ENCODE data around the gene LAMA5. TPM values are rescaled to one million over a fixed set of nuclear protein-coding genes. Genes with fewer than 3 reads are reported as not detected.

Gene LAMA5
- total and polyA plus RNA-seq, 9 donors: 30.9 to 107 (median 71.8) TPM

Other genes with a start within 250 kb of the LAMA5 start
- 57.1 TPM for gene LSM14B, start 244.8 kb downstream of the LAMA5 start, total RNA-seq
- 10 to 100 TPM; 69.1 to 83.1 (median 73.5) TPM for gene LSM14B, start 244.8 kb downstream of the LAMA5 start, polyA plus RNA-seq (ENCODE audit: insufficient read depth in 1 of 8, insufficient read length in 8 of 8, low replicate concordance in 1 of 8)
- 227 TPM for gene PSMA7, start 223.9 kb downstream of the LAMA5 start, total RNA-seq
- 100 to 1,000 TPM; 154 to 178 (median 164) TPM for gene PSMA7, start 223.9 kb downstream of the LAMA5 start, polyA plus RNA-seq (ENCODE audit: insufficient read depth in 1 of 8, insufficient read length in 8 of 8, low replicate concordance in 1 of 8)
- gene SS18L1, start 223.5 kb downstream of the LAMA5 start, total RNA-seq: 12.9 TPM
- gene SS18L1, start 223.5 kb downstream of the LAMA5 start, polyA plus RNA-seq (ENCODE audit: insufficient read depth in 1 of 8, insufficient read length in 8 of 8, low replicate concordance in 1 of 8): 10 to 100 TPM; 11.2 to 17.3 (median 14.4) TPM
- 22.7 TPM for gene MTG2, start 184.3 kb downstream of the LAMA5 start, total RNA-seq
- 10 to 100 TPM; 22.2 to 30.0 (median 27.0) TPM for gene MTG2, start 184.3 kb downstream of the LAMA5 start, polyA plus RNA-seq (ENCODE audit: insufficient read depth in 1 of 8, insufficient read length in 8 of 8, low replicate concordance in 1 of 8)
- gene HRH3, start 147.0 kb downstream of the LAMA5 start, total RNA-seq: 0.35 TPM
- gene HRH3, start 147.0 kb downstream of the LAMA5 start, polyA plus RNA-seq (ENCODE audit: insufficient read depth in 1 of 8, insufficient read length in 8 of 8, low replicate concordance in 1 of 8): 1 to 10 TPM in 1 of 8 donors, under 1 TPM in 7; 0.09 to 1.3 (median 0.54) TPM
- 33.6 TPM for gene OSBPL2, start 128.8 kb downstream of the LAMA5 start, total RNA-seq
- gene OSBPL2, start 128.8 kb downstream of the LAMA5 start, polyA plus RNA-seq (ENCODE audit: insufficient read depth in 1 of 8, insufficient read length in 8 of 8, low replicate concordance in 1 of 8): 10 to 100 TPM; 21.6 to 29.2 (median 24.7) TPM
- 62.2 TPM for gene ADRM1, start 64.3 kb downstream of the LAMA5 start, total RNA-seq
- gene ADRM1, start 64.3 kb downstream of the LAMA5 start, polyA plus RNA-seq (ENCODE audit: insufficient read depth in 1 of 8, insufficient read length in 8 of 8, low replicate concordance in 1 of 8): 10 to 100 TPM; 53.6 to 65.6 (median 58.6) TPM
- 1,496 TPM for gene RPS21, start 19.8 kb upstream of the LAMA5 start, total RNA-seq
- 1,000 to 10,000 TPM; 1,129 to 1,597 (median 1,375) TPM for gene RPS21, start 19.8 kb upstream of the LAMA5 start, polyA plus RNA-seq (ENCODE audit: insufficient read depth in 1 of 8, insufficient read length in 8 of 8, low replicate concordance in 1 of 8)
- gene CABLES2, start 40.0 kb upstream of the LAMA5 start, total RNA-seq: 2.0 TPM
- gene CABLES2, start 40.0 kb upstream of the LAMA5 start, polyA plus RNA-seq (ENCODE audit: insufficient read depth in 1 of 8, insufficient read length in 8 of 8, low replicate concordance in 1 of 8): 1 to 10 TPM; 4.6 to 8.2 (median 5.9) TPM
- not detected for gene RBBP8NL, start 60.2 kb upstream of the LAMA5 start, total RNA-seq
- under 1 TPM in 5 of 8 donors, not detected in 3; 0.04 to 0.68 (median 0.11) TPM for gene RBBP8NL, start 60.2 kb upstream of the LAMA5 start, polyA plus RNA-seq (ENCODE audit: insufficient read depth in 1 of 8, insufficient read length in 8 of 8, low replicate concordance in 1 of 8)
- gene GATA5, start 108.7 kb upstream of the LAMA5 start, total RNA-seq: not detected
- gene GATA5, start 108.7 kb upstream of the LAMA5 start, polyA plus RNA-seq (ENCODE audit: insufficient read depth in 1 of 8, insufficient read length in 8 of 8, low replicate concordance in 1 of 8): 1 to 10 TPM in 1 of 8 donors, under 1 TPM in 4, not detected in 3; 0.06 to 2.5 (median 0.08) TPM